ENCODE data around the gene TIMP3. TPM values are rescaled to one million over a fixed set of nuclear protein-coding genes. Genes with fewer than 3 reads are reported as not detected.

Gene TIMP3
- total and polyA plus RNA-seq, 2 donors (not counting 3 experiments of a cell fraction or from before 2014, with no cell fraction given): 0.22 to 2.0 TPM

GRCh38 chr22:32775957-32776356, 25.5 kb upstream of the TIMP3 start:
- TF ChIP-seq POLR2AphosphoS5 (IDR thresholded peaks at IDR 0.05; ENCODE audit: insufficient read depth, low read depth, low read length): no peak
- TF ChIP-seq JUN (IDR thresholded peaks at IDR 0.05; ENCODE audit: borderline replicate concordance, insufficient read depth, insufficient read length, low read depth): no peak
- TF ChIP-seq CTCF (IDR thresholded peaks at IDR 0.05; ENCODE audit: extremely low read depth in 1 of 2, insufficient read depth in 1 of 2, low read depth in 1 of 2, low read length in 2 of 2): no peak
- TF ChIP-seq POLR2A (IDR thresholded peaks at IDR 0.05; ENCODE audit: low read depth, low read length): no peak
- TF ChIP-seq MAX (IDR thresholded peaks at IDR 0.05; ENCODE audit: insufficient read depth, insufficient read length): no peak
- no peak for TF ChIP-seq EZH2 (IDR thresholded peaks at IDR 0.05; ENCODE audit: borderline replicate concordance, low read depth, low read length, severe bottlenecking)
- no peak for TF ChIP-seq FOS (IDR thresholded peaks at IDR 0.05; ENCODE audit: borderline replicate concordance, insufficient read depth, low read length)
- TF ChIP-seq MYC (IDR thresholded peaks at IDR 0.05; ENCODE audit: low read depth, low read length): no peak
- no peak for TF ChIP-seq GATA2 (IDR thresholded peaks at IDR 0.05; ENCODE audit: insufficient read depth, insufficient read length, low read depth, low read length)
- no peaks in the 10 kb centered on the region for H3K79me2 ChIP-seq (ENCODE audit: control insufficient read depth, insufficient read depth, low read length)
- H3K36me3 ChIP-seq (ENCODE audit: control insufficient read depth in 2 of 2, extremely low read depth in 1 of 2, insufficient read depth in 2 of 2, low read length in 2 of 2): no peaks in the 10 kb centered on the region
- no TSS peak for BruUV-seq (replicated peaks)
- no peaks in the 10 kb centered on the region for H3K4me1 ChIP-seq (ENCODE audit: control insufficient read depth, extremely low read depth, insufficient read depth, low read length)
- peaks cover 6% of the 10 kb centered on the region for H3K9me3 ChIP-seq (replicated peaks; ENCODE audit: control insufficient read depth, insufficient read depth, low read length)
- DNase-seq (ENCODE audit: low read depth, low spot score) (no peak), FAIRE-seq (no peak)
- no peak overlapping the region for H3K27ac ChIP-seq (ENCODE audit: insufficient read depth, low read depth, low read length)
- H3K9ac ChIP-seq (replicated peaks; ENCODE audit: extremely low read depth, insufficient read depth, low read length): no peak overlapping the region
- intact Hi-C loops (cut with micrococcal nuclease): loop anchor here (5.0 kb wide), 1 partner anchor 114 kb away; no protein-coding TSS in a partner anchor
- no peak overlapping the region for H3K4me2 ChIP-seq (ENCODE audit: insufficient read depth, low read length)
- H2AFZ ChIP-seq (ENCODE audit: low read depth, low read length): no peak overlapping the region
- dilution Hi-C loops (cut with MboI; ENCODE audit: extremely low pct_ligation_motif_present, low sequenced_read_pairs): no loop called here
- H3K4me3 ChIP-seq (replicated peaks in 1 of 3; ENCODE audit: insufficient read depth in 1 of 3, low read depth in 1 of 3, low read length in 3 of 3): no peak overlapping the region
- H4K20me1 ChIP-seq (replicated peaks; ENCODE audit: control insufficient read depth, extremely low read depth, insufficient read depth, low read length): no peaks in the 10 kb centered on the region
- ChIA-PET CTCF (no interaction called here), POLR2A (no interaction called here)
- no peaks in the 10 kb centered on the region for H3K9me1 ChIP-seq (replicated peaks; ENCODE audit: control insufficient read depth, extremely low read depth, insufficient read depth, low read length)
- H3K27me3 ChIP-seq (ENCODE audit: control insufficient read depth in 2 of 2, insufficient read depth in 2 of 2, low read length in 2 of 2): no peaks in the 10 kb centered on the region
